Right atrium auricular region (tissue), 2 donors: ENCODE measurements around the gene CHN2. TPM values are rescaled to one million over a fixed set of nuclear protein-coding genes. Genes with fewer than 3 reads are reported as not detected.

ENCODE experiments used
- DNase-seq: peaks from one replicate; pipeline ENCODE4 v3.0.0-alpha.2; 2019; ENCODE audit warnings: low spot score
- H3K27ac ChIP-seq, 2 donors: fragments of 200-600 bp; sonication (generic); 1 replicate in 1 of 2; 2 replicates in 1 of 2; pipeline ENCODE4 v1.5.1; 2016 to 2019
- H3K27me3 ChIP-seq, 2 donors: fragments of 200-600 bp; sonication (generic); one replicate each; pipeline versions ENCODE4 v1.5.1 to v1.6.0; 2017 to 2019
- H3K36me3 ChIP-seq: fragments of 200-600 bp; sonication (generic); one replicate; pipeline ENCODE4 v1.5.1; 2016
- H3K4me1 ChIP-seq, 2 donors: fragments of 200-600 bp; sonication (generic); one replicate each; pipeline versions ENCODE4 v1.5.1 to v1.6.0; 2017 to 2019
- H3K4me3 ChIP-seq, 2 donors: fragments of 200-600 bp; sonication (generic); 1 replicate in 1 of 2; 2 replicates in 1 of 2; pipeline ENCODE4 v1.5.1; 2017 to 2019; ENCODE audit warnings: mild to moderate bottlenecking in 1 of 2, moderate library complexity in 1 of 2
- H3K9me3 ChIP-seq, 2 donors: fragments of 200-600 bp; sonication (generic); one replicate each; pipeline ENCODE4 v1.5.1; 2019
- CTCF ChIP-seq, 2 donors: fragments of 200-600 bp; sonication (generic); IDR thresholded peaks; one replicate each; pipeline ENCODE4 v1.5.1; 2019; ENCODE audit warnings: antibody characterized with exemption in 2 of 2
- total RNA-seq, 2 donors: library from RNA; depleted of rRNA; stranded (reverse); fragments of >200 nt; gene quantifications; one replicate each; pipeline ENCODE4 v1.1.0, GENCODE V29; 2016

Gene CHN2
- total RNA-seq, 2 donors from 2014 or later: 2.7 to 6.6 TPM

GRCh38 chr7:29424984-29425309 is 230.4 kb downstream of the CHN2 start:
- Histone ChIP-seq H3K4me1 (no peaks in the 10 kb centered on the region), H3K4me3 (no peak overlapping the region), H3K36me3 (no peaks in the 10 kb centered on the region), H3K9me3 (no peaks in the 10 kb centered on the region), H3K27ac (no peak overlapping the region), H3K27me3 (no peaks in the 10 kb centered on the region)
- no peak for TF ChIP-seq CTCF (IDR thresholded peaks at IDR 0.05)
- DNase-seq: no peak

GRCh38 chr7:29426587-29426986 is 232.0 kb downstream of the CHN2 start:
- H3K9me3 ChIP-seq: no peaks in the 10 kb centered on the region
- no peak overlapping the region for H3K4me3 ChIP-seq
- TF ChIP-seq CTCF (IDR thresholded peaks at IDR 0.05): no peak
- no peaks in the 10 kb centered on the region for H3K4me1 ChIP-seq
- no peaks in the 10 kb centered on the region for H3K27me3 ChIP-seq
- no peak for DNase-seq
- H3K27ac ChIP-seq: no peak overlapping the region
- no peaks in the 10 kb centered on the region for H3K36me3 ChIP-seq

DNA sequence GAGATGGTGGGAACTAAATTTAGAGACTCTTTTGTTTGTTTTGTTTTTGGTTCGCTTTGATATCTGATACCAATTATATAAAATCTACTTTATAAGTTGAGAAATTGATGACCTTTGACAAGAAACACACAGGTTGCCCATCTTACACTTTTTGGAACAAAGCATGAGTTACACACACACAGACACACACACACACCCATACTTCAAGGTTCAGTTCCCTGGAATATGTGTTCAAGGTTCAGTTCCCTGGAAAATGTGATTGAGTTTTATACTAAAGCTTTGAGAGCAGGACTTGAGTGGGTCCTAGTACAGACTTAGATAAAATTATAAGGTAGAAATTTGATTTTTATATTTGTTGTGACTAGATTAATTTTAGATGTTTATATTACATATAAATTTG is 234.8 kb downstream of the CHN2 start:
- H3K27ac ChIP-seq: no peak overlapping the region
- H3K36me3 ChIP-seq: no peaks in the 10 kb centered on the region
- H3K4me3 ChIP-seq: no peak overlapping the region
- TF ChIP-seq CTCF (IDR thresholded peaks at IDR 0.05): no peak
- H3K4me1 ChIP-seq: no peaks in the 10 kb centered on the region
- no peaks in the 10 kb centered on the region for H3K27me3 ChIP-seq
- no peak for DNase-seq
- no peaks in the 10 kb centered on the region for H3K9me3 ChIP-seq

GRCh38 chr7:29430279-29430949 is 235.8 kb downstream of the CHN2 start:
- Histone ChIP-seq H3K27me3 (no peaks in the 10 kb centered on the region), H3K36me3 (no peaks in the 10 kb centered on the region), H3K9me3 (no peaks in the 10 kb centered on the region), H3K4me3 (no peak overlapping the region), H3K27ac (no peak overlapping the region), H3K4me1 (no peaks in the 10 kb centered on the region)
- no peak for DNase-seq
- no peak for TF ChIP-seq CTCF (IDR thresholded peaks at IDR 0.05)

GRCh38 chr7:29431686-29432085 is 237.1 kb downstream of the CHN2 start:
- TF ChIP-seq CTCF (IDR thresholded peaks at IDR 0.05): no peak
- no peak for DNase-seq
- Histone ChIP-seq H3K4me1 (no peaks in the 10 kb centered on the region), H3K27me3 (no peaks in the 10 kb centered on the region), H3K36me3 (no peaks in the 10 kb centered on the region), H3K4me3 (no peak overlapping the region), H3K9me3 (no peaks in the 10 kb centered on the region), H3K27ac (no peak overlapping the region)

DNA sequence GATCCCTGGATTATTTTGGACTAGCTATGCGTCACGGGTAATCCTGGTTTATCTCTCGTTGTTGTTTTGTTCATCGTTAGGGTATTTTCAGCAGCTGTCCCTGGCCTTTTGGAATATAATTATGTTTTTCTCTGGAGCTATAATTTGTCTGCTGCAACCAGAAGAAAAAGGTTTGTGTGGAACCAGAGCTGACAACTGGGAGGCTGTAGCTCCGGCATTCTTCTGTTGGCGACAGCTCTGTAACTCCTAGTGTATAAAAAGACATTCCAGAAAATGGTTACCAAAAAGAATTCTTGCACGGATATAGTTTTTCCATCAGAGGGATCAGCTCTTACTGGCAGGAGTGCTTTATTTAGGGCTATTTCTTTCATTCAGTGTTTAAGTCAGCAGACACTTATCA is 238.1 kb downstream of the CHN2 start:
- H3K27me3 ChIP-seq: no peaks in the 10 kb centered on the region
- H3K9me3 ChIP-seq: no peaks in the 10 kb centered on the region
- no peak overlapping the region for H3K4me3 ChIP-seq
- H3K36me3 ChIP-seq: no peaks in the 10 kb centered on the region
- TF ChIP-seq CTCF (IDR thresholded peaks at IDR 0.05): no peak
- no peaks in the 10 kb centered on the region for H3K4me1 ChIP-seq
- DNase-seq: no peak
- no peak overlapping the region for H3K27ac ChIP-seq
